ENCODE results near the gene RAP2A.

- TF ChIP-seq POLR2A (IDR thresholded peaks at IDR 0.05) (no peak), CTCF (IDR thresholded peaks at IDR 0.05) (no peak)
Measured at GRCh38 chr13:97435794-97436193, 1.8 kb downstream of the RAP2A start.

Measured in uterus (tissue), 2 donors.